Kidney capillary endothelial cell (primary cell): ENCODE results near the gene KIAA1217.
A peak's percentile ranks its signal among the peaks of the same experiment; 100 is the strongest.

Experiments
- DNase-seq: peaks from one replicate; pipeline ENCODE4 v3.0.0-alpha.2; 2018; ENCODE audit warnings: low spot score

KIAA1217 gene

DNA sequence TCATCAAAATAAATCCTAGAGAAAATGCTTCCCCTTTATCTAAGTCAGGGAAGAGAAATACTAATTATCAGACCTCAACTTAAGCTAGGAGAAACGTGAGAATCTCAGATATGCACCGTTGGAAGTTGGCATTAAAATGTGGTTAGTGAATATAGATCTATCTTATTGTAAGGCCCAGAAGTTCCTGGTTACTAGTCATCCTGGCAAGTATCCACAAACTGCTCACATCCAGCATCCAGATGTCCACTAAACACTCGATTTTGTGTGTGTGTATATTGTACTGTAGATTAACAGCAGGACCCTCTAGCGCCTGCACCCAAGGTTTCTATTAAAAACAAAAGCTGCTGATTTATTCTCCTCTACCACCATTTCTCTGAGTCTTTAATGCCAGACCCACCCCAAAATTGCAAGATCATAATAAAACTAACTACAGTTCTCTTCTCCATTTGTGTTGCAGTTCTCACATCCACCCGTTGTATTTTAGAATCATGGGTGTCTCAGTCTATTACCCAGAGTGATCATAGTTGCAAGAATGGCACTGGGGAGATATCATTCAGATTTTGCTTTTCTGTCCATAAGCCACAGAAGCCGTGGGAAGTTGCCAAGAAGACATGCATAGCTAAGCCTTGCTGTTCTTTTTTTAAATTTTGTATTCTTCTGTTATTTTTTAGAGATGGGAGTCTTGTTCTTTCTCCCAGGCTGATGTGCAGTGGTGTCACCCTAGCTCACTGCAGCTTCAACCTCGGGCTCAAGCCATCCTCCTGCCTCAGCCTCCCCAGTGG is 165.4 kb downstream of the KIAA1217 start:
- no peak for DNase-seq

DNA sequence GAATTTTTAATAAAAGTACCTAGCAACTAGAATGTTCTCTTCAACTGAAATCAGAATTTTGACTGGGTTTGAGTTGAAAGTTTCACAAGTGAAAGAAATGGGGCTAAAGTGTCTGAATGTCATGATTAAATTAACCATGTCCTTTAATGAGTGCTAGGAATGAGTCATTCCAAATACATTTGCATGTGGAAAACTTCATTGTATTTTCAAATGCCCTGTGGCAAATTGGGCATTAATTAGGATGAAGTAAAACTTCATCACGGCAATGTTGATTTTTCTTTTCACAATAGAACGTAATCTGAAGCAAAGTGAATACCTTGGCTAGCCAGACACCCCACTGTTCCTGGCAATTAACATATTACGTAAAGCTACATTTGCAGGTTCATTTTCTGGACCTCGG is 166.6 kb downstream of the KIAA1217 start:
- DNase-seq = no peak

DNA sequence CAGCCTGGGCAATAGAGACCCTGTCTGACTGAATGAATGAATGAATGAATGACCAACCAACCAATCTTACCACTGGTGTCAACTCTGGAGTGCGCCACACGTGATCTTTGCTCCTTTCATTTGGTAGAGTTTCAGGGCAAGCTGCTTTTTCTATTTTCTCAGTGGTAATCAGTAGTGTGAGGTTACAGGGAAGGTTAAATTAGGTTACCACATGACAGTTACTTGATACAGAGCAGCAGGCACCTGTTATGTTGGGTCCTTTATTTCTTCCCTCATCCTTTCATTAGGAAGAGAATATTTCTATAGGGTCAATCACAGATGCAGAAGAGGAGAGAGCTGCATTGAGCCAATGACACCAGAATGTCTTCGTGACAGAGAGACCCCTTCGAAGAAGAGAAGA is 167.8 kb downstream of the KIAA1217 start:
- DNase-seq = no peak

DNA sequence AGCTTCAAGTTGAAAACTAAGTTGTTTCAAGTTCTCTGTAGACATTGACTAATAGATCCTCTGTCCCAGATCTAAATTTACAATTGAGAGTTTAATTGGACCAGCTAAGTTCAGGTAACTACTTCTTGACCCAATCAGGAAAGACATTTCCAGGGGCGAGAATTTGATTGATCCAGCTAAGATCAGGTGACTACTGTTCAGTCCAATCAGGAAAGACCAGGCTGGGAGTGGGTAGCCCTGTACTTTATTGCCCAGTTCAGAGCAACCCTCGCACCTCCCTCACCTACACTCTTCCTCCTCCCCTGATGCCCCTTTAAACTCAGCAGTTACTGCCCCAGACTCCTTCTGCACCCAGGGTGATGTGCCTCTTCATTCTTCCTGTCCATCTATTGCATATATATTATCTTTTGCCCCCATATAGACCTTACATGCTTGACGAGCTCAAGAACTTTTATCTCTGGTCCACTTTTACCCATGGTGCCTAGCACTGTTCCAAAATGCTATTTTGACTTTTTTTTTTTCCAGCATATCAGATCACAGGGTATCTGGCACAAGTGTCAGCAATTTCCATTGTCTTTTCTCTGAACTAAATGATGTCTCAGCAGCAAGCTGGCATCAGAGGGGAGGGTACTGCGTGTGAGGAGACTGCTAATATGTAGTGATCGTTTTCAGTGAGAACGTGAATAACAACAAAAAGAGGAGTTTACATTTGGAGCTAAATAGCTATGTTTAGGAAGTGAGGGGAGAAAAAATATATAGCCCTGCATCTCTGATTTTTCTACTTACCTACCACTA is 169.4 kb downstream of the KIAA1217 start:
- no peak for DNase-seq

- DNase-seq = no peak
Observed at GRCh38 chr10:24381235-24382010, 172.5 kb downstream of the KIAA1217 start.

DNA sequence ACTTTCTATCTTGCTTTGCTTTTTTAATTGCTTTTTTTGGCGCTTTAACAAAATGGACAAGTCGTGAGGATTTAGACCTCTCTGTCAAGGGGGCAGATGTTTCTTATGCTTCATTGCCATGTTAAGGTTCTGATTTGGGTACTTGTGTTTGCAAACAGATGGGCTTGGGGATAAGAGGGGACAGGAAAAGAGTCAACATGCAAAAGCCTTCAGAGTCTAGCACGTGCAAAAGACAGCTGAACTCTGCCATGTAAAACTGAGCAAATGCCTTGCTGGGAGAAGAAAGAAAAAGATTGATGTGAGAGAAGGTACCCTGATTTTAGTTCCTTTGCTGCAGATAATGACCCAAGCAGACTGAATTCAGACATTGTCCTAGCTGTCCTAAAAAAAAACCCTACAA is 173.1 kb downstream of the KIAA1217 start:
- no peak for DNase-seq

- no peak for DNase-seq
Observed at GRCh38 chr10:24382596-24382978, 173.6 kb downstream of the KIAA1217 start.

DNA sequence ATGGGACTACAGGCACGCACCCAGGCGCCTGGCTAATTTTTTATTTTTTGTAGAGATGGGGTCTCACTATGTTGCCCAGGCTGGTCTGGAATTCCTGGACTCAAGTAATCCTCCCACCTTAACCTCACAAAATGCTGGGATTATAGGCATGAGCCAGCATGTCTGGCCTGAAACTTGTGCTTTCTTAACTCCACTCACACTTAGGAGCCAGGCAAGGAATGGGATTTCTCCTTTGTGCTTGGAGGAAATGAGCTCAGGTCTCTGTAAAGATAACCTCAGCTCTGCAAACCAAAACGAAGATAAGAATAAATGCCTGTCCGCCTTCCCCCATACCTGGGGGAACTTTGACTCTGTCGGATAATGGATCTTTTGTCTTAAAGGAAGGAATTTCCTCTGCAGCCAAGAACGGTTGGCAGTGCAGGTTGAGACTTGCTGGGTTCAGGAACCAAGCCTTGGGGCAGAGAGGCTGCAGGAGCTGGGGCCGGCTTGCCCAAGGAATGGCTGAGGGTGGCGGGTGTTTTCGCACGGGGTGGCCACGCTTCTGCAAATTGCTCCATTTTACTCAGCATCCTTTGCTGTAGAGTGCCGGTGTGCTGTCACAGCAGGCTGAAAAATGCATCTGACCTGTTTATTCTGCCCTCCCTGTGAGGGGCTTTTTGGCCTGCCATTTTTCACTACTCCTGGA is 174.2 kb downstream of the KIAA1217 start:
- no peak for DNase-seq

- DNase-seq = peak; percentile 71
Observed at GRCh38 chr10:24383681-24384106, 174.8 kb downstream of the KIAA1217 start.

GRCh38 chr10:24384954-24385353 is 176.0 kb downstream of the KIAA1217 start:
- DNase-seq = no peak

- DNase-seq = peak; percentile 15
Observed at GRCh38 chr10:24385776-24386175, 176.8 kb downstream of the KIAA1217 start.

- DNase-seq = no peak
Observed at GRCh38 chr10:24390146-24390700, 181.3 kb downstream of the KIAA1217 start.

DNA sequence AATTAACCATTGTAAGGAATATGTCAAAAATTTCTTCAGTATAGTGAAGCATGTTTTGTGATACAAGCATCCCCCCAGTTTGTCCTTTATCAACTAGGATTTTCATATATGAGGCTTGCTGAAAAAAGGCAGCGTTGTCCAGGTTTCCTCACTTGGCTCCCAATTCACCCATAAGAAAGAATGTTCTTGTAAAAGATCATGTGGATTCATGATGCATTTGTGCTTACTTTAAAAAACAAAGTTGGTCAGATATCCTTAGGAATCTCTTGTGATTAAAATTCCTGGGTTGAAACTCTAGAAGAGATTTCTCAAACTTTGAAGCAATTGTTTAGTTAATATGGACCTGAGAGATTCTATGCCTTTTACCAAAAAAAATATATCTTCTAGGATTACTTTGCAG is 181.8 kb downstream of the KIAA1217 start:
- DNase-seq = no peak

GRCh38 chr10:24393201-24393600 is 184.3 kb downstream of the KIAA1217 start:
- no peak for DNase-seq

GRCh38 chr10:24394461-24395190 is 185.7 kb downstream of the KIAA1217 start:
- no peak for DNase-seq

GRCh38 chr10:24396396-24396795 is 187.5 kb downstream of the KIAA1217 start:
- no peak for DNase-seq

DNA sequence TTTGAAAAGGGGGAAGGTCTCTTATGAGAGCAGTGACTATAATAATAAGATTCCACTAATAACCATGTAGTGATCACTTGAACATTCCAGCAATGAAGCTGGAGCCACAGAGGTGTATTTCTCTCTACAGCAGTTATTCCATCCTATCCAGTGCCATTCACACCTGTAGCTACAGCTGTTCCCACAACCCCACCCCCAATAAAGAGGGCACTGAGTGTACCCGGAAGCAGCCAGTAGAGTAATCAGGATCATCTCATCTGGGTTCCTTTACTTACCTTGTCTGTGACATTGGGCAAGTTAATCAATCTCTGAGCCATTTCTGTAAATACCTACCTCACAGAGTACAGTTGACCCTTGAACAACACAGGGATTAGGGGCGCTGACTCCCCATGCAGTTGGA is 188.7 kb downstream of the KIAA1217 start:
- no peak for DNase-seq

GRCh38 chr10:24404567-24404966 is 195.6 kb downstream of the KIAA1217 start:
- DNase-seq = no peak

GRCh38 chr10:24405635-24406034 is 196.7 kb downstream of the KIAA1217 start:
- DNase-seq = no peak

GRCh38 chr10:24406809-24407483 is 198.0 kb downstream of the KIAA1217 start:
- no peak for DNase-seq
